Stimulated activated naive CD8-positive, alpha-beta T cell treated with anti-CD3 and anti-CD28 coated beads, Interleukin-15, amount 100 ng/mL, for 72 hours (primary cell): ENCODE measurements around the gene NCK2.

Source experiments
- ATAC-seq: fragments of 150-1000 bp; cut with Tn5 transposase; 2 replicates; pipeline ENCODE4 v1.10.0; 2021; ENCODE audit warnings: mild to moderate bottlenecking, moderate library complexity
- DNase-seq, 2 donors: peaks; one replicate each; pipeline ENCODE4 v3.0.0; 2021 to 2022
- H3K27ac Mint-ChIP-seq, 2 donors: one replicate each; pipeline ENCODE4 v1.8.0; 2022; ENCODE audit warnings: mild to moderate bottlenecking in 2 of 2, mixed read lengths in 2 of 2, moderate library complexity in 2 of 2
- H3K27me3 Mint-ChIP-seq: one replicate; pipeline ENCODE4 v1.8.0; 2022; ENCODE audit warnings: mixed read lengths
- H3K4me1 Mint-ChIP-seq: one replicate; pipeline ENCODE4 v1.8.0; 2022; ENCODE audit warnings: mild to moderate bottlenecking, mixed read lengths
- H3K4me3 Mint-ChIP-seq, 2 donors: one replicate each; pipeline ENCODE4 v1.8.0; 2022; ENCODE audit warnings: mild to moderate bottlenecking in 2 of 2, mixed read lengths in 2 of 2, moderate library complexity in 1 of 2
- H3K9me3 Mint-ChIP-seq, 2 donors: one replicate each; pipeline ENCODE4 v1.8.0; 2022; ENCODE audit warnings: mixed read lengths in 2 of 2

The NCK2 gene

DNA sequence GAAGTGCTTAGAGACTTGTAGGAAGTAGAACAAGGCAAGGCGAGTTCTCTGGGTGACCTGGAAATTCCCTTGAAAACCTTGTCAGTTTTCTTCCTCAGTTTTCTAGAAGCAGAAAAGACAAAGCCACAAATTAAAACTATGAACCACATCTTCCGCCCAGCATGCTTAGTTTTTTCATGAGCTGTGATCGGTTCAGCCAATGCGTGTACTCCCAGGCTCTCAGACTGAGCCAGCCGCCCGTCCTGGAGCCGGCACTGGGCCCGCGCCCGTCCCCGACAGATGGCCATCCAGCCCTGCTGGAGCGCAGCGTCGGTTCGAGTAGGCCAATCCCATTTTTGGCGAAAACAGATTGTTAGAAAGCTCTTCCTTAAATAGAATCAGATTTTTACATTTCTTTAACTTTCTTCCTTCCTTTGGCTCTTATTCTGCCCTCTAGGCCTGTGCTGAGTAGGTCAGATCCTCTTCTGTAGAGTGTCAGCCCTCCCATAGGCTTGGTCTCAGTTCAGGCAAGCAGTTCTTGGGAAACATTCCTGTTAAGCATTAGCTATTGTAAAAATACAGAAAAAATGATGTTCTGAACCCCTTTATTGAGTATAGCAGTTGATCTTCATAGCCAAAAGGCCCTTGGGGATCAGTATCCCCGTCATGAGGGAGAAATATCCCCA lies 112.5 kb downstream of the NCK2 start:
- Mint-ChIP-seq H3K27ac (peak overlapping the region; percentile 93 to 97), H3K4me1 (peaks cover 92% of the 10 kb centered on the region), H3K9me3 (no peaks in the 10 kb centered on the region), H3K27me3 (no peaks in the 10 kb centered on the region), H3K4me3 (peak overlapping the region; percentile 73 to 77)
- no peak for DNase-seq
- ATAC-seq = peak; percentile 50

DNA sequence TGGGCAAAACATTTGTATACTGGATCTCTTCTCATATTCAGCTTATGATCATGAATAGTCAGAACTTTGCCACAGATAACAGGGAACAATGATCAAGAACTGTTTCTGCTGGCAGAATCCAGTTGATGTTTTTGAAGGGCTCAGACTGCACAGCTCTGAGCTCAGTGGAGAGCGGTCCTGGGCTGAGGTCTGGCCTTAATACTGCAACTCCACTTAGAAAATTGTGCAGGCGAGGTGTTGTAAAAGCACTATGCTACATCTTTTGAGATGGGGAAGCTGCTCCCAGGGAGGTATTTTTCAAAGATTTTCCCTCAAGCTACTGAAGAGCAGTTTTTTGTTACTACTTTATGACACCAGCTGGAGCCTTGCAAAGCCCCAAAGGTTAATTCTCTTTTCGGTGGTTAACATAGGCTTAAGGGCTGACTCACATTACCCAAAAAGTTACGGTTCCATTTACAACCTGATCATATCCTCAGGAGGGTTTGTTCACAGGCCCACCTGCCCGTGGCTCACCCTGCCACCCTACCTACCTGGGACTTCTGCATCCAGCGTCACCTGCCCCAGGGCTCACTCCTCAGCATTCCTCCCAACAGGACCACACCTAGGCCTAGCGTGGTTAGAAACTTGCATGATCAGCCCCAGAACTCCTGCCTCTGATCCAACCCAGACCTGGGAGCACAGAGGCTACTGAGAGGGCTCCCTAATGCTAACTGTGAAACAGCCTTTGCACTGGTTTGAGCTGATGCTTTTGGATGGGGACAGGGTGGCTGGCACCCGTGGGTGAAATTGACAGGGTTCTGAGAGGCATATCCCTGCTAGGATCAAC lies 114.4 kb downstream of the NCK2 start:
- no peaks in the 10 kb centered on the region for H3K9me3 Mint-ChIP-seq
- peaks cover 96% of the 10 kb centered on the region for H3K4me1 Mint-ChIP-seq
- peak overlapping the region; percentile 73 to 77 for H3K4me3 Mint-ChIP-seq
- peak overlapping the region; percentile 87 to 91 for H3K27ac Mint-ChIP-seq
- H3K27me3 Mint-ChIP-seq = no peaks in the 10 kb centered on the region
- DNase-seq (peak; percentile 45 to 48), ATAC-seq (peak; percentile 84)

DNA sequence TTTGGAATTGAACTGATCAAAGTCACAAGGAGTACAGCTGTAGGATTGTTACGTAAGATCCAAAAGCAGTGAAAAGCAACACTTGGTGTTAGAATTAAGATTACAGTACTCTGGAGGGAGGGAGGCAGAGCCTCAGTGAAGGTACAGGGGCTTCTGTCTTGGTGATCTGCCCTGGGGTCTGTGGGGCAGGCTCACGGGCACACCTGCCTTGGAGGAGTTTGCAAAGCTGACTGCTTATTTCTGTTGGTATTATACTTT lies 114.9 kb downstream of the NCK2 start:
- Mint-ChIP-seq H3K9me3 (no peaks in the 10 kb centered on the region), H3K4me1 (peaks cover 100% of the 10 kb centered on the region), H3K4me3 (peak overlapping the region; percentile 10 to 68), H3K27ac (peak overlapping the region in 1 of 2 donors; percentile 48), H3K27me3 (no peaks in the 10 kb centered on the region)
- DNase-seq (no peak), ATAC-seq (no peak)

DNA sequence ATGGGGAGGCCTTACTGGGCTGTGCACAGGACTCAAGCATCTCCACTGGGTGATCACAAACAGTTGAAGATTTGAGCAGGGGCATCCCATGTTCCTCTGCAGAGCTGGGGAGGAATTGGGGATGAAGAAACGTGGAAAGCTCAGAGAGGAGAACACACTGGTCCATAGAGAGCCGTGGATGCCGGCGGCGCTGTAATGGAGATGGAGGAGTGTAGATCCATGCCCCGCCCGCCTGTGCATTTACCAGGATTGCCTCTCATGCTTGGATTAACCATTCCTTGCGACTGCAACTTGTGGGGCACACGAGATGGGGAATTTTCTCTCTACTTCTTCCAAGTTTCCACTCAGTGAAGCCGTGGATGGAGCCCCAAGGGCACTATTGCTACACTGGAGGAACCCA lies 115.9 kb downstream of the NCK2 start:
- Mint-ChIP-seq H3K4me3 (peak overlapping the region; percentile 30 to 77), H3K27ac (peak overlapping the region in 1 of 2 donors; percentile 94), H3K4me1 (peaks cover 100% of the 10 kb centered on the region), H3K27me3 (no peaks in the 10 kb centered on the region), H3K9me3 (no peaks in the 10 kb centered on the region)
- no peak for ATAC-seq
- no peak for DNase-seq

DNA sequence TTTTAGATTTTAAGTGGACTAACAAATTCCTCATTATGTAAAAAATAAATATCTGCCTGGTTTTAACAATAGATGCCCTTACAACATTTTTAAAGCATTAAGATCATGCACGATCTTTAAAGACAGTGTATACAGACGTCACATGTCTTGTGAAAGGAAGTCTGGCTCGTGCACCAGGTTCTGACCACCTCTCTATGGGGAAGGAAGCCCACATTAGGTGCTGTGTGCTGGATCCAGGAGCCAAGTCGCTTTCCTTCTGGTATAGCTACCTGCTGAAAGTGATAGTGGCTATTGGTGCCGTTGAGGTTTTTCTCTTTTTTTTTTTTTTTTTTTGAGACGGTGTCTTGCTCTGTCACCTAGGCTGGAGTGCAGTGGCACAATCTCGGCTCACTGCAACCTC lies 116.5 kb downstream of the NCK2 start:
- DNase-seq = no peak

DNA sequence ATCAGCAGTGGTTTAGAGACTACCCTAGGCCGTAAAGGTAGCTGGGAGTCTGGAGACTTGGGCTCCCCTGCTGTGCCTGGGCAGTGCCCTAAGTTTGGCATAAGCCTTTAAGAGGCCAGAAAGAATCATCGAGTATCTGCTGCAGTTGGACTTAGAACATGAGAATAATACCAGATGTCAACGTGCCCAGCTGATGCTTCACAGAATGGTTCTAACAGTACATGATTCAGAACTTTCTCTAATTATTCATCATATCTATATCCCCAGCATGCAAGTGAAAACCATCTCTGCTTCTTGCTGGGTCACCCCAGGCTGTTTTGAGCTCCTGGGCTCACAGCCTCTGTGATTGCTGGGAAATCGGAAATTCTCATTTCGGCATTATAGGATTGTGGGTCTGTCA lies 118.1 kb downstream of the NCK2 start:
- H3K9me3 Mint-ChIP-seq = no peaks in the 10 kb centered on the region
- H3K27me3 Mint-ChIP-seq = no peaks in the 10 kb centered on the region
- H3K4me3 Mint-ChIP-seq = peak overlapping the region; percentile 37 to 56
- peaks cover 100% of the 10 kb centered on the region for H3K4me1 Mint-ChIP-seq
- no peak for DNase-seq
- ATAC-seq = no peak
- peak overlapping the region; percentile 82 to 85 for H3K27ac Mint-ChIP-seq

More for the DNA sequence above, 116.5 kb downstream of the NCK2 start:
- H3K4me1 Mint-ChIP-seq = peaks cover 100% of the 10 kb centered on the region
- no peak overlapping the region for H3K27ac Mint-ChIP-seq
- H3K27me3 Mint-ChIP-seq = no peaks in the 10 kb centered on the region
- ATAC-seq = no peak
- H3K9me3 Mint-ChIP-seq = no peaks in the 10 kb centered on the region
- peak overlapping the region; percentile 10 to 53 for H3K4me3 Mint-ChIP-seq

DNA sequence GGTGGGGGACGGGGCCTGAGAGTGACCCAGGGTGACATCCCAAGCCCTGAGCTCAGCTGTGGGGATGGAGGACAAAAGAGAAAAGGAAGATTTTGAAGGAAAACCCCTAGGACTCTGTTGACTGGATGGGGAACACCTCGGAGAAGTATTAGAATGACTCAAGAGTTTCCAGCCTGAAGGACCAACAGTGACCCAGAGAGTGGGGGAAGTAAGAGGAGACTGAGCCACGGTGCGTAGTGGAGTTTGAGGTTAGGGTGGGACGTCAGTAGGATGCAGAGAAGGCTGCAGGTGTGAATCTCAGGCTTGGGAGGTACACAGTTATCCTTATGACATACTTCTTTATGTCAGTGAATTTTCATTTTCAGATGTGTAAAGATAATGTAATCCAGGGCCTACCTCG lies 119.5 kb downstream of the NCK2 start:
- DNase-seq = peak in 1 of 2 donors; percentile 56
- no peaks in the 10 kb centered on the region for H3K27me3 Mint-ChIP-seq
- peak overlapping the region; percentile 48 to 56 for H3K4me3 Mint-ChIP-seq
- ATAC-seq = peak; percentile 89
- peak overlapping the region; percentile 35 to 62 for H3K27ac Mint-ChIP-seq
- H3K9me3 Mint-ChIP-seq = no peaks in the 10 kb centered on the region
- H3K4me1 Mint-ChIP-seq = peaks cover 100% of the 10 kb centered on the region

DNA sequence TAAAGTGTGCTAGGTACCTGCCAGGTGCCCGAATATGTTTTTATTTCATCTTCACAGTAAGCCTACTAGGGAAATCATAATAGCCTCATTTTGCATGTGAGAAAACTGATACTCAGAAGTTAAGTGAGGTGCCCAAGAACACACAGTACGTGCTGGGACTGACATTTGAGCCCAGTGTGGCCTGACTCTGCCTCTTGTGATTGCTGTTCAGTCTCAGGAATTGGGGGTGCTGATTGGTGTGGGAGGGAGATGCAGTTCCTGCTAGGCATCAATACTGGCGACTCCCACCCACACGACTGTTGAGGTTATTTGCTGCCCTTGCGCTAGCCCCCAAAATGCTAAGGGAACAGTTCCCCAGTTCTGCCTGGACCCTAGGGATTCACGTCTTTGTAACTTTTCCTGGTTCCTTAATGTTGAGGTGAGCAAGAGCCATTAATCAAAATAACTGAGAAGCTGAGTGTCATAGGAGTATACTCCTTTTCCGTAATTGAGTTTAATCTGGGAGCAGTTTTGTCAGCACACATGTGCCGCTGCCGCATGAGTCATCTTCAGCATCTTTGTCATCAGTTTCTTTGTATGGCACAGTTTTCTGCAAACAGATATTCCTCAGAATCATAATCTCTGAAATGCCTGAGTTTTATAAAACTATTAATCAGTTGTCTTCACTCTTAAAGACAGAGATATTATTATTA lies 120.7 kb downstream of the NCK2 start:
- DNase-seq (no peak), ATAC-seq (no peak)
- peak overlapping the region in 1 of 2 donors; percentile 62 for H3K27ac Mint-ChIP-seq
- H3K27me3 Mint-ChIP-seq = no peaks in the 10 kb centered on the region
- peak overlapping the region; percentile 48 to 56 for H3K4me3 Mint-ChIP-seq
- H3K9me3 Mint-ChIP-seq = no peaks in the 10 kb centered on the region
- H3K4me1 Mint-ChIP-seq = peaks cover 100% of the 10 kb centered on the region

DNA sequence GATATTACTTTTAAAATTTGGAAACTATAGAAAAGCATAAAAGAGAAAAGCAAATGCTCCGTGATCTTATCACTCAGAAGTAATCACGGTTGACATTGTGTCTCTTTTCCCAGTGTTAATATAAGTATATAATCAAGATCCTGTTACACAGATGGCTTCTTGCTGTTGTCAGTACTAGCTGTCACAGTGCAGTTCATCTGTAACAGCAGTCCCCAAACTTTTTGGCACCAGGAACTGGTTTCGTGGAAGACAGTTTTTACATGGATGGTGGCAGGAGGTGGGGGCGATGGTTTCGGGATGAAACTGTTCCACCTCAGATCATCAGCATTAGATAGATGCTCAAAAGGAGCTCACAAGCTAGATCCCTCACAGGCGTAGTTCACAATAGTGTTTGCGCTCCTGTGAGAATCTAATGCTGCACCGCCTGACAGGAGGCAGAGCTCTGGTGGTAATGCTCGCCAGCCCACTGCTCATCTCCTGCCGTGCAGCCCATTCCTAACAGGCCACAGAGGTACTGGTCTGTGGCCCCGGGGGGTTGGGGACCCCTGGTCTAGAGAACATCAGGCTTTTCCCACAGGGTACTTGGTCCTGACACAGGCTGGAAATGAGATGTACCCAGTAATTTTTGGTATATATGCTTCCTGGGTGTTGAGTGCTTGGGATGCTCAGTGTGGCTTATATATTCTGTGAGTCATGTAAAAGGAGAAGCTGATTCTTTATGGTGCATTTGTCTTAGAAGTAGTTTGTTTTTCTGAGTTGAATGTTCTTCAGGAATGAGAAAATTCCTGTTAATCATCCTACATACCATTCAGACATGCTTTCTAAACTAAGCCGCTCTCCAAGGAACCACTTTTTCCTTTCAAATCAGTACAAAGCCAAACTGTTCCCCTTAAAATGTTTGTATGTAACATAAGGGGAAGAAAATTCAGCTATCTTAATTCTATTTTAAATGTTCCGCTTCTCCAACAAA lies 121.8 kb downstream of the NCK2 start:
- H3K4me1 Mint-ChIP-seq = peaks cover 100% of the 10 kb centered on the region
- DNase-seq (no peak), ATAC-seq (no peak)
- H3K4me3 Mint-ChIP-seq = no peak overlapping the region
- no peak overlapping the region for H3K27ac Mint-ChIP-seq
- no peaks in the 10 kb centered on the region for H3K27me3 Mint-ChIP-seq
- no peaks in the 10 kb centered on the region for H3K9me3 Mint-ChIP-seq

DNA sequence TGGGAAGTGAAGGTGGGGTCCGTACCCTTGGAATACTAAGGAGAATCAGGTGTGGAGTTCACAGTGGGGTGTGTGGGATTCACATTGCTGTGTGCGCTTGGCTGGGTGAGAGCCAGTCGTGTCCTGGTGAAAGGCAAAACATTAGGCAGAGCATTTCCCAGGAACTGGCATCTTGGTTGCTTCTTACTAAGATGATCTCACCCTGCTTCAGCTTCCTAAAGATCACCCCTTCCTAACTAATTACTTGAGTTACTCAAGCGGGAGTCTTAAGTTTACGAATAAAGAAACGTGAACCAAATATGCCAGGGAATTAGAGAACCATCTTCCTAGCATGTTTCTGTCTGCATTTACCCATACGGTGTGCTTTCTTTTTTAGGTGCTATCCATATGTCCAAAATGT lies 122.9 kb downstream of the NCK2 start:
- H3K27ac Mint-ChIP-seq = peak overlapping the region in 1 of 2 donors; percentile 69

DNA sequence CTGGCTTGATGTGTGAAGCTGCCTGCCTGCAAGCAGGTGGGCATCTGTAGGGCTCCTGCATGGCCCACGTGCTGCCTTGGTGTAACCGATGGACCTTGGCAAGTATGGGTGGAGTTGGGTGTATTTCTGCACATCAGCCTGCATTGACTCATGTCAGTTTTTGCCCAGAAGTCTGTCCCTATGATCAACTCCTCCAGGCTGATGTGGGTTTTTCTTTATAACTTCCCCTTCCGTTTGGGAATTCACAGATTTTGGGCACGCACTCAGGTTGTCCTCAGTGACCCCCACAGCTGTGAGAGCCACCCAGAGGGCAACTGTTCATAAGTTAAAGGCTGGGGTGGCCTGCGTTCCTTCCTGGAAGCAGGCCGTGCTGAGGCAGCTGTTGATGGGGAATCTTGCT lies 123.3 kb downstream of the NCK2 start:
- H3K9me3 Mint-ChIP-seq = no peaks in the 10 kb centered on the region
- ATAC-seq = no peak
- peaks cover 100% of the 10 kb centered on the region for H3K4me1 Mint-ChIP-seq
- no peaks in the 10 kb centered on the region for H3K27me3 Mint-ChIP-seq
- no peak overlapping the region for H3K4me3 Mint-ChIP-seq
- DNase-seq = no peak
- no peak overlapping the region for H3K27ac Mint-ChIP-seq

More for the DNA sequence above, 122.9 kb downstream of the NCK2 start:
- DNase-seq = no peak
- no peak overlapping the region for H3K4me3 Mint-ChIP-seq
- no peaks in the 10 kb centered on the region for H3K27me3 Mint-ChIP-seq
- H3K9me3 Mint-ChIP-seq = no peaks in the 10 kb centered on the region
- peaks cover 100% of the 10 kb centered on the region for H3K4me1 Mint-ChIP-seq
- ATAC-seq = no peak

DNA sequence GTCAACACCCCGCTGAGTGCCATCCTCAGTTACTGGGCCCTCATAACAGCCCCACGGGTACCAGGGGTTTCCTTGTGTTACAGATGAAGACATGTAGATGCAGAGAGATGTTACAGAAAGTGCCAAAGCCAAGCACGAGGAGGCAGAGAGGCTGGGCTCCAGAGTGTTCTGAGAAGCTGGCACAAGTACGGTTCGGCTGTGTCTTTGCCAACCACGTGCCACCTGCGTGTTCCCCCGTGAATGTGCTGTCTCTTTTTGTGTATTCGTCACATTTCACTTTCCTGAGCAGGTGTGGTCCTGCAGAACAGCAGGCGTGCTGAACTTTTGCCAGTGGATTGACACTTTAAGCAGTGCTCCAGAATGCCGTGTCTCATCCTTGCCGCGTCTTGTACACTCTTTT lies 124.6 kb downstream of the NCK2 start:
- Mint-ChIP-seq H3K27ac (no peak overlapping the region), H3K4me1 (peaks cover 100% of the 10 kb centered on the region), H3K27me3 (no peaks in the 10 kb centered on the region), H3K9me3 (no peaks in the 10 kb centered on the region), H3K4me3 (no peak overlapping the region)
- DNase-seq = no peak
- no peak for ATAC-seq

DNA sequence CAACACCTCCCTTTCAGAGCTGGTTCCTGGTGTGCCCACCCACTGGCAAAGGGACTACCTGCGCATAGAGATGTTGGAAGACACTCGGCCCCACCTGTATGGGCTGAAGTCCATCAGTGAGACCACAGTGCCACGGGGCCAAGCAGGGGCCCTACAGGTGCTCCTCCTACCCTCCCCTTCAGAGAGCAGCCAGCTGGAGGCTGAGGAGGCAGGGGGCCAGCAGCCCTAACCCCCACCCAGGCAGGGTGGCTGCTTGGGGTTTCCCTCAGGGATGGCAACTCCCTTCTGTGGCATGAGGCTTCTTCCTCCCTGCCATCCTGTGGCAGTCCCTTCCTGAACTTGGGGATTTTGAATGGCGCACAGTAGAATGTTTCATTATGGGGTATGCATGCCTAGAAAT lies 125.3 kb downstream of the NCK2 start:
- Mint-ChIP-seq H3K27me3 (no peaks in the 10 kb centered on the region), H3K4me1 (peaks cover 100% of the 10 kb centered on the region), H3K9me3 (no peaks in the 10 kb centered on the region), H3K27ac (peak overlapping the region; percentile 21 to 51), H3K4me3 (peak overlapping the region; percentile 19 to 25)
- ATAC-seq (no peak), DNase-seq (no peak)

DNA sequence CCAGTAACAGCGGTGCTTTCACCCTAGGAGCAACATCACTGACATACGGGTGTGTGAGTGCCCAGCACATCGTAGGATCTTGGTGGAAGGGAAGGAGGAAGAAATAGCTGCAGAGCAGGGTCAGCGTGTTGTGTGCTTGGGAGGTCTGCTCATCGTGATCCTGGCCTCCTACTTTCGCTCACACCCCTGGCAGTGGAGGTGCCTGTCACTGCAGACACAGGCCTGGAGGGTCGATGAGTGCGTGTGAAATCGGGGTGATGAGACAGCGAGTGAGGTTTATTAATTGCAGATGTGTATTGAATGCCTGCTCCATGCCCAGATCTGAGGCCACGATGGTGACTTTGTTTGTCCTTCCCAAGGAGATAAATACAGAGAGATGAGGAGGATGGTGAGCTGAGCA lies 126.1 kb downstream of the NCK2 start:
- DNase-seq = no peak
- no peak for ATAC-seq
- Mint-ChIP-seq H3K27me3 (no peaks in the 10 kb centered on the region), H3K27ac (peak overlapping the region; percentile 18 to 21), H3K4me1 (peaks cover 100% of the 10 kb centered on the region), H3K4me3 (peak overlapping the region; percentile 4 to 21), H3K9me3 (no peaks in the 10 kb centered on the region)

DNA sequence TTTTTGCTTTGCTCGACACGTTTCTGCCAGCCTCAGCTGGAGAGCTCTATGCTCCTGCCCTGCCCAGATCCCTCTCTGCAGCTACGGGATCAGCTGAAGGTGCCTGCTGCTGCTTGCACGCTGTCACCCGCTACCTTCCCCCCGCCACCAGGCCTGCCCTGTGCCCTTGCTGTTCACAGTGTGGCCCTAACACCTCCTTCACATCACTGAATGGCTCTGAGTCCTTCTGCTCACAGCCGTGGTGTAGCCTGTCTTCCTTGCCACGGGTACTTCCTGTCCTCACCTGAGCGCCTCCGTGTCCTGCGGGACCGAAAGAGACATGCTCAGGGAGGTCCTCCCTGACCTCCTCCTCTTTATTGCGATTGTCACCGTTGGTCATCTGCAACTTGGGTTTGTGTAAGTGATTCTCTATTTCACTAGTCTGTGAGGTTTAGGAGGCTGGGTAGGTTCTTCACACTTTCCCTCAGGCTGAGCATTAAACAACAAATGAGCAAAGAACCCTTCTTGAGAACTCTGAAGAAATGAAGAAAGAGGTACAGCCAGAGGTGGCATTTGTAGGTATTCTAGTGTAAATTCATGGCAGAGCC lies 127.5 kb downstream of the NCK2 start:
- H3K27ac Mint-ChIP-seq = peak overlapping the region; percentile 82 to 97
- no peaks in the 10 kb centered on the region for H3K9me3 Mint-ChIP-seq
- no peaks in the 10 kb centered on the region for H3K27me3 Mint-ChIP-seq
- H3K4me1 Mint-ChIP-seq = peaks cover 100% of the 10 kb centered on the region
- DNase-seq = no peak
- peak overlapping the region; percentile 55 to 86 for H3K4me3 Mint-ChIP-seq
- peak; percentile 46 for ATAC-seq
